ENCODE data around the gene STRBP. TPM values are rescaled to one million over a fixed set of nuclear protein-coding genes. Genes with fewer than 3 reads are reported as not detected.
A peak's percentile ranks its signal among the peaks of the same experiment; 100 is the strongest.

Gene STRBP
- total RNA-seq, 1 donor from 2014 or later = 87.3 TPM

- Mint-ChIP-seq H3K36me3 (ENCODE audit: insufficient read depth) (peaks cover 2% of the 10 kb centered on the region), H3K9me3 (ENCODE audit: low read depth) (no peaks in the 10 kb centered on the region), H3K27ac (no peak overlapping the region), H3K4me1 (ENCODE audit: low read depth) (peaks cover 7% of the 10 kb centered on the region), H3K4me3 (ENCODE audit: low read depth) (no peak overlapping the region), H3K27me3 (no peaks in the 10 kb centered on the region)
- no peak for TF ChIP-seq CTCF (IDR thresholded peaks at IDR 0.05; ENCODE audit: unreplicated experiment)
- no peak for DNase-seq (ENCODE audit: low spot score, unreplicated experiment)
Observed at GRCh38 chr9:123231421-123231820, 37.0 kb downstream of the STRBP start.

GRCh38 chr9:123228967-123229366 is 39.4 kb downstream of the STRBP start:
- Mint-ChIP-seq H3K4me1 (ENCODE audit: low read depth) (peaks cover 10% of the 10 kb centered on the region), H3K36me3 (ENCODE audit: insufficient read depth) (peaks cover 2% of the 10 kb centered on the region), H3K27ac (no peak overlapping the region), H3K9me3 (ENCODE audit: low read depth) (no peaks in the 10 kb centered on the region), H3K27me3 (no peaks in the 10 kb centered on the region), H3K4me3 (ENCODE audit: low read depth) (no peak overlapping the region)
- no peak for TF ChIP-seq CTCF (IDR thresholded peaks at IDR 0.05; ENCODE audit: unreplicated experiment)
- no peak for DNase-seq (ENCODE audit: low spot score, unreplicated experiment)

GRCh38 chr9:123225995-123226394 is 42.4 kb downstream of the STRBP start:
- H3K4me1 Mint-ChIP-seq (ENCODE audit: low read depth) = peaks cover 11% of the 10 kb centered on the region
- no peak overlapping the region for H3K27ac Mint-ChIP-seq
- H3K4me3 Mint-ChIP-seq (ENCODE audit: low read depth) = no peak overlapping the region
- no peak for DNase-seq (ENCODE audit: low spot score, unreplicated experiment)
- no peak for TF ChIP-seq CTCF (IDR thresholded peaks at IDR 0.05; ENCODE audit: unreplicated experiment)
- no peaks in the 10 kb centered on the region for H3K9me3 Mint-ChIP-seq (ENCODE audit: low read depth)
- no peaks in the 10 kb centered on the region for H3K27me3 Mint-ChIP-seq
- H3K36me3 Mint-ChIP-seq (ENCODE audit: insufficient read depth) = peaks cover 5% of the 10 kb centered on the region

- Mint-ChIP-seq H3K9me3 (ENCODE audit: low read depth) (no peaks in the 10 kb centered on the region), H3K4me3 (ENCODE audit: low read depth) (no peak overlapping the region), H3K27ac (no peak overlapping the region), H3K36me3 (ENCODE audit: insufficient read depth) (peaks cover 5% of the 10 kb centered on the region), H3K4me1 (ENCODE audit: low read depth) (peaks cover 11% of the 10 kb centered on the region), H3K27me3 (no peaks in the 10 kb centered on the region)
- peak; percentile 36 for TF ChIP-seq CTCF (IDR thresholded peaks at IDR 0.05; ENCODE audit: unreplicated experiment)
- DNase-seq (ENCODE audit: low spot score, unreplicated experiment) = no peak
Observed at GRCh38 chr9:123225374-123225813, 43.0 kb downstream of the STRBP start.

GRCh38 chr9:123220127-123220526 is 48.3 kb downstream of the STRBP start:
- no peaks in the 10 kb centered on the region for H3K27me3 Mint-ChIP-seq
- peaks cover 20% of the 10 kb centered on the region for H3K4me1 Mint-ChIP-seq (ENCODE audit: low read depth)
- no peak for DNase-seq (ENCODE audit: low spot score, unreplicated experiment)
- TF ChIP-seq CTCF (IDR thresholded peaks at IDR 0.05; ENCODE audit: unreplicated experiment) = no peak
- H3K36me3 Mint-ChIP-seq (ENCODE audit: insufficient read depth) = peaks cover 3% of the 10 kb centered on the region
- no peak overlapping the region for H3K4me3 Mint-ChIP-seq (ENCODE audit: low read depth)
- H3K27ac Mint-ChIP-seq = no peak overlapping the region
- H3K9me3 Mint-ChIP-seq (ENCODE audit: low read depth) = no peaks in the 10 kb centered on the region
